ENCODE measurements around the gene GSK3A.

Gene GSK3A

GRCh38 chr19:42228641-42229040 is 13.8 kb downstream of the GSK3A start:
- no peak for TF ChIP-seq TCF4 (CRISPR knock-in tag; IDR thresholded peaks at IDR 0.05; ENCODE audit: borderline replicate concordance)
- no peak for ATAC-seq

- TF ChIP-seq GLIS3 (CRISPR knock-in tag; IDR thresholded peaks at IDR 0.05) (no peak), RARB (CRISPR knock-in tag; IDR thresholded peaks at IDR 0.05) (no peak), SNAI2 (CRISPR knock-in tag; IDR thresholded peaks at IDR 0.05) (no peak), PATZ1 (CRISPR knock-in tag; IDR thresholded peaks at IDR 0.05; ENCODE audit: borderline replicate concordance) (no peak), BACH2 (CRISPR knock-in tag; IDR thresholded peaks at IDR 0.05; ENCODE audit: borderline replicate concordance) (no peak), CSRNP3 (CRISPR knock-in tag; IDR thresholded peaks at IDR 0.05) (no peak), OSR1 (CRISPR knock-in tag; IDR thresholded peaks at IDR 0.05) (no peak), TCF4 (CRISPR knock-in tag; IDR thresholded peaks at IDR 0.05; ENCODE audit: borderline replicate concordance) (no peak)
Measured at GRCh38 chr19:42226886-42227285, 15.5 kb downstream of the GSK3A start.

GRCh38 chr19:42225718-42226292 is 16.6 kb downstream of the GSK3A start:
- TF ChIP-seq GLIS3 (CRISPR knock-in tag; IDR thresholded peaks at IDR 0.05) (no peak), ZNF8 (CRISPR knock-in tag; IDR thresholded peaks at IDR 0.05) (no peak), TSHZ2 (CRISPR knock-in tag; IDR thresholded peaks at IDR 0.05) (no peak), TCF4 (CRISPR knock-in tag; IDR thresholded peaks at IDR 0.05; ENCODE audit: borderline replicate concordance) (no peak), PPARA (CRISPR knock-in tag; IDR thresholded peaks at IDR 0.05; ENCODE audit: borderline replicate concordance) (no peak), POU6F1 (CRISPR knock-in tag; IDR thresholded peaks at IDR 0.05; ENCODE audit: borderline replicate concordance, low read depth) (no peak), ARNTL (CRISPR knock-in tag; IDR thresholded peaks at IDR 0.05; ENCODE audit: borderline replicate concordance, low read depth) (no peak), ZNF565 (CRISPR knock-in tag; conservative IDR thresholded peaks at IDR 0.05; ENCODE audit: low read depth) (no peak), BACH2 (CRISPR knock-in tag; IDR thresholded peaks at IDR 0.05; ENCODE audit: borderline replicate concordance) (no peak), CSRNP3 (CRISPR knock-in tag; IDR thresholded peaks at IDR 0.05) (no peak)
- no peak for ATAC-seq

More at GRCh38 chr19:42226886-42227285, 15.5 kb downstream of the GSK3A start:
- no peak; the same call in 2 of the 3 replicates for ATAC-seq

GRCh38 chr19:42224940-42225717 is 17.3 kb downstream of the GSK3A start:
- ATAC-seq = no peak
- TF ChIP-seq ARNTL (CRISPR knock-in tag; IDR thresholded peaks at IDR 0.05; ENCODE audit: borderline replicate concordance, low read depth) = no peak
- TF ChIP-seq CREB5 (CRISPR knock-in tag; IDR thresholded peaks at IDR 0.05; ENCODE audit: low read depth) = no peak
- TF ChIP-seq ZNF8 (CRISPR knock-in tag; IDR thresholded peaks at IDR 0.05) = no peak
- no peak for TF ChIP-seq ZC3H10 (CRISPR knock-in tag; IDR thresholded peaks at IDR 0.05)
